ENCODE data around the gene APOL4.

GRCh38 chr22:36166518-36167220 lies 34.9 kb downstream of the APOL4 start:
- no peak for TF ChIP-seq ZNF274 (IDR thresholded peaks at IDR 0.05; ENCODE audit: low read depth, low read length)
- no peak for TF ChIP-seq YY1 (IDR thresholded peaks at IDR 0.05; ENCODE audit: insufficient read depth, insufficient read length)
